ENCODE results near the gene NRAS. TPM values are rescaled to one million over a fixed set of nuclear protein-coding genes. Genes with fewer than 3 reads are reported as not detected.

Gene NRAS
- total RNA-seq, 2 donors from 2014 or later: 40.6 to 54.8 TPM

- TF ChIP-seq, protein P1, sequence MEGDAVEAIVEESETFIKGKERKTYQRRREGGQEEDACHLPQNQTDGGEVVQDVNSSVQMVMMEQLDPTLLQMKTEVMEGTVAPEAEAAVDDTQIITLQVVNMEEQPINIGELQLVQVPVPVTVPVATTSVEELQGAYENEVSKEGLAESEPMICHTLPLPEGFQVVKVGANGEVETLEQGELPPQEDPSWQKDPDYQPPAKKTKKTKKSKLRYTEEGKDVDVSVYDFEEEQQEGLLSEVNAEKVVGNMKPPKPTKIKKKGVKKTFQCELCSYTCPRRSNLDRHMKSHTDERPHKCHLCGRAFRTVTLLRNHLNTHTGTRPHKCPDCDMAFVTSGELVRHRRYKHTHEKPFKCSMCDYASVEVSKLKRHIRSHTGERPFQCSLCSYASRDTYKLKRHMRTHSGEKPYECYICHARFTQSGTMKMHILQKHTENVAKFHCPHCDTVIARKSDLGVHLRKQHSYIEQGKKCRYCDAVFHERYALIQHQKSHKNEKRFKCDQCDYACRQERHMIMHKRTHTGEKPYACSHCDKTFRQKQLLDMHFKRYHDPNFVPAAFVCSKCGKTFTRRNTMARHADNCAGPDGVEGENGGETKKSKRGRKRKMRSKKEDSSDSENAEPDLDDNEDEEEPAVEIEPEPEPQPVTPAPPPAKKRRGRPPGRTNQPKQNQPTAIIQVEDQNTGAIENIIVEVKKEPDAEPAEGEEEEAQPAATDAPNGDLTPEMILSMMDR (IDR thresholded peaks at IDR 0.05): no peak
- H3K27ac ChIP-seq: no peak overlapping the region
- DNase-seq: no peak
- H3K9ac ChIP-seq (ENCODE audit: low read depth in 2 of 2, low read length in 2 of 2): no peak overlapping the region
- no peak overlapping the region for H3K4me3 ChIP-seq
- intact Hi-C loops (cut with DNase I): no loop called here
- H3K9me3 ChIP-seq: no peaks in the 10 kb centered on the region
- H3K27me3 ChIP-seq: no peaks in the 10 kb centered on the region
- H3K4me1 ChIP-seq: no peaks in the 10 kb centered on the region
- no peaks in the 10 kb centered on the region for H3K36me3 ChIP-seq
Measured at GRCh38 chr1:114685851-114686250, 30.7 kb downstream of the NRAS start.

DNA sequence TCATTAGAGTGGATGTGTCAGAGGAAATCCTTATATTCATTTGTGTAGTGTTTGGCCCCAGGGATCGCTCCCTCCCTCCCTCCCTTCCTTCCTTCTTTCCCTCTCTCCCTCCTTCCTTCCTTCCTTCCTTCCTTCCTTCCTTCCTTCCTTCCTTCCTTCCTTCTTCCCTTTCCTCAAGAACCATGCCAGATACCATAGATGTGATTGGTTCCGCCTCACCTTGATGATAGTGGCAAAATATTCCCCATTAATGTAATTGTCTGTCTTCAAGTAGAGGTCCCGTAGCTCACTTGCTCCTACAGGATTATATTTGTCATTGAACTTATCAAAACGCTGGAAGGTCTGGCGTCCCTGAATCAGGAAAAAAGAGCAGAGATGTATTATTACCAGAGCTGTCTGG is 38.9 kb downstream of the NRAS start:
- TF ChIP-seq, protein P1 (IDR thresholded peaks at IDR 0.05): no peak
- no peaks in the 10 kb centered on the region for H3K4me1 ChIP-seq
- no peak overlapping the region for H3K9ac ChIP-seq (ENCODE audit: low read depth in 2 of 2, low read length in 2 of 2)
- no peaks in the 10 kb centered on the region for H3K9me3 ChIP-seq
- no peaks in the 10 kb centered on the region for H3K36me3 ChIP-seq
- no peak overlapping the region for H3K27ac ChIP-seq
- H3K27me3 ChIP-seq: no peaks in the 10 kb centered on the region
- H3K4me3 ChIP-seq: no peak overlapping the region
- no peak for DNase-seq
- intact Hi-C loops (cut with DNase I): no loop called here

GRCh38 chr1:114676115-114676514 is 40.5 kb downstream of the NRAS start:
- DNase-seq: no peak
- Histone ChIP-seq H3K9me3 (no peaks in the 10 kb centered on the region), H3K4me3 (no peak overlapping the region), H3K36me3 (no peaks in the 10 kb centered on the region), H3K27me3 (no peaks in the 10 kb centered on the region), H3K9ac (ENCODE audit: low read depth in 2 of 2, low read length in 2 of 2) (no peak overlapping the region), H3K27ac (no peak overlapping the region), H3K4me1 (no peaks in the 10 kb centered on the region)
- TF ChIP-seq, protein P1 (IDR thresholded peaks at IDR 0.05): no peak
- intact Hi-C loops (cut with DNase I): no loop called here

- Histone ChIP-seq H3K27me3 (no peaks in the 10 kb centered on the region), H3K9me3 (no peaks in the 10 kb centered on the region), H3K4me3 (no peak overlapping the region), H3K4me1 (no peaks in the 10 kb centered on the region), H3K36me3 (no peaks in the 10 kb centered on the region), H3K9ac (ENCODE audit: low read depth in 2 of 2, low read length in 2 of 2) (no peak overlapping the region), H3K27ac (no peak overlapping the region)
- DNase-seq: no peak
- TF ChIP-seq, protein P1 (IDR thresholded peaks at IDR 0.05): no peak
- intact Hi-C loops (cut with DNase I): loop anchor here (5.0 kb wide), 1 partner anchor 325 kb away; no protein-coding TSS in a partner anchor
Measured at GRCh38 chr1:114671939-114672275, 44.7 kb downstream of the NRAS start.

DNA sequence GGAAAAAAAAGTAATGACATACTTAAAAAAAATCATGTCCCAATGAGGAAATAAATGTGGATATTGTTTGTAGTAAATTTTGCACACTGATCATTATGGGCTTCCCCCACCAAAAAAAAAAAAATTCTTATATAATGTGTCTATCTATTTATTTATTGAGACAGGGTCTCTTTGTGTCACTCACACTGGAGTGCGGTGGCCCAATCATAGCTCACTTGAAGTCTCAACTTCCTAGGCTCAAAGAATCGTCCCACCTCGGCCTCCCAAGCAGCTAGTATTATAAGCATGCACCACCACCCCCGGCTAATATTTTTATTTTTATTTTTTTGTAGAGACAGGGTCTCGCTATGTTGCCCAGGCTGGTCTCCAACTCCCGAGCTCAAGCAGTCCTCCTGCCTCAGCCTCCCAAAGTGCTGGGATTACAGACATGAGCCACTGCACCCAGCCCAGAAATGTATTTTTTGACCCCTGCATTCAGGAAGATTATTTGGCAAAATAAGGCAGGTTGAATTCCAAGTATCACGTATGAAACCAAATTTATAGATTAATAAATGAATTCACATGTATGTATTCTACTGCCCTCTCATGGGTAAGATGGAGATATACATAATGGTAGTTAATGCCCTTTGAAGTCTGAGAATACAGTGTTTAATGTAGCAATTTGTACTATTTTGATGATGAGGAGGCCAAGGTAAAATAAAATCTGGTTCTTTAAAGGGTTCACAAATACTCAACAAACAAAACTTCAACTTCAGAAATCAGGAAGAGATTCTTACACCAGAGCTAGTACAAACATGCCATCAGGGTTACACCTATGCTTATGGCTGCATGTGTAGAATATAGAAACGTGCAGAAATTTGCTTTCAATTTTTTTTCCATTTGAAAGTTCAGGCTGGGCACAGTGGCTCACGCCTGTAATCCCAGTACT is 45.3 kb downstream of the NRAS start:
- Histone ChIP-seq H3K27ac (no peak overlapping the region), H3K9ac (ENCODE audit: low read depth in 2 of 2, low read length in 2 of 2) (no peak overlapping the region)

More for the DNA sequence above, 45.3 kb downstream of the NRAS start:
- TF ChIP-seq, protein P1 (IDR thresholded peaks at IDR 0.05): no peak
- intact Hi-C loops (cut with DNase I): loop anchor here (5.0 kb wide), 1 partner anchor 324 kb away; no protein-coding TSS in a partner anchor
- Histone ChIP-seq H3K9me3 (no peaks in the 10 kb centered on the region), H3K4me1 (no peaks in the 10 kb centered on the region), H3K4me3 (no peak overlapping the region), H3K36me3 (no peaks in the 10 kb centered on the region), H3K27me3 (no peaks in the 10 kb centered on the region)
- no peak for DNase-seq

Data from colonic mucosa (tissue), 4 donors.